CD8-positive, alpha-beta memory T cell (primary cell): ENCODE data around the gene KDM8. TPM values are rescaled to one million over a fixed set of nuclear protein-coding genes. Genes with fewer than 3 reads are reported as not detected.
A peak's percentile ranks its signal among the peaks of the same experiment; 100 is the strongest.
"Not testable (repeated sequence)": the region's sequence is repeated elsewhere in the genome, so short reads cannot be mapped to it uniquely, and the experiment has no call there.

ENCODE experiments used
- CTCF ChIA-PET: fragments of 350-600 bp; sonication (Branson Sonifier 250); formaldehyde crosslinking; loops from one replicate; lab custom pipeline; 2021; ENCODE audit warnings: antibody characterized with exemption; lab: Charles Lee
- POLR2A ChIA-PET: fragments of 350-600 bp; sonication (Branson Sonifier 250); formaldehyde crosslinking; loops from one replicate; lab custom pipeline; 2021; ENCODE audit warnings: antibody characterized with exemption; lab: Charles Lee
- DNase-seq, 5 donors: peaks; one replicate each; pipeline versions ENCODE4 v3.0.0 to v3.0.0-alpha.2; 2020 to 2022; ENCODE audit warnings: mixed read lengths in 1 of 5
- H3K27ac ChIP-seq: one replicate; pipeline ENCODE4 v1.7.0; 2013; ENCODE audit warnings: low read depth, mild to moderate bottlenecking, low read length, moderate library complexity
- H3K27me3 ChIP-seq: 2 replicates; pipeline ENCODE4 v1.7.0; 2013; ENCODE audit warnings: low read length, mild to moderate bottlenecking; ENCODE audit not compliant: insufficient read depth, poor library complexity, severe bottlenecking
- H3K36me3 ChIP-seq: 2 replicates; pipeline ENCODE4 v1.7.0; 2013; ENCODE audit warnings: mild to moderate bottlenecking, low read length, moderate library complexity; ENCODE audit not compliant: insufficient read depth
- H3K4me1 ChIP-seq: 2 replicates; pipeline ENCODE4 v1.7.0; 2013; ENCODE audit warnings: mild to moderate bottlenecking, low read length, moderate library complexity; ENCODE audit not compliant: insufficient read depth
- H3K4me3 ChIP-seq: 2 replicates; pipeline ENCODE4 v1.7.0; 2013; ENCODE audit warnings: mild to moderate bottlenecking, low read length
- H3K9me3 ChIP-seq: 2 replicates; pipeline ENCODE4 v1.7.0; 2013; ENCODE audit warnings: mild to moderate bottlenecking, low read length
- H3K27ac Mint-ChIP-seq, 8 donors: one replicate each; pipeline ENCODE4 v1.8.0; 2020 to 2021; ENCODE audit warnings: mixed read lengths in 8 of 8, mild to moderate bottlenecking in 6 of 8, inconsistent platforms in 3 of 8, moderate library complexity in 3 of 8
- H3K27me3 Mint-ChIP-seq, 2 donors: one replicate each; pipeline ENCODE4 v1.8.0; 2020 to 2021; ENCODE audit warnings: mixed read lengths in 2 of 2, mild to moderate bottlenecking in 1 of 2, moderate library complexity in 1 of 2
- H3K36me3 Mint-ChIP-seq, 3 donors: one replicate each; pipeline ENCODE4 v1.8.0; 2020 to 2021; ENCODE audit warnings: mixed read lengths in 3 of 3, inconsistent platforms in 1 of 3, mild to moderate bottlenecking in 1 of 3
- H3K4me1 Mint-ChIP-seq, 3 donors: one replicate each; pipeline ENCODE4 v1.8.0; 2020 to 2021; ENCODE audit warnings: mixed read lengths in 3 of 3, inconsistent platforms in 1 of 3, mild to moderate bottlenecking in 1 of 3
- H3K4me3 Mint-ChIP-seq, 7 donors: one replicate each; pipeline ENCODE4 v1.8.0; 2020 to 2021; ENCODE audit warnings: mixed read lengths in 7 of 7, mild to moderate bottlenecking in 6 of 7, moderate library complexity in 4 of 7, inconsistent platforms in 2 of 7
- H3K9me3 Mint-ChIP-seq, 5 donors: one replicate each; pipeline ENCODE4 v1.8.0; 2020 to 2022; ENCODE audit warnings: mixed read lengths in 5 of 5, mild to moderate bottlenecking in 3 of 5, moderate library complexity in 2 of 5, inconsistent platforms in 1 of 5
- polyA plus RNA-seq: library from polyadenylated mRNA; unstranded; fragments of 300-500 nt; fragmentation: Illumina TruSeq; gene quantifications from one replicate; pipeline ENCODE4 v1.2.3, GENCODE V29; 2021
- total RNA-seq, 2 experiments: library from RNA; stranded (reverse); gene quantifications; one replicate each; pipeline ENCODE4 v1.2.3, GENCODE V29; 2021

Gene KDM8
- total and polyA plus RNA-seq, 3 experiments from 2014 or later = 5.6 to 10.8 (median 9.1) TPM

- Histone ChIP-seq H3K27me3 (no peaks in the 10 kb centered on the region), H3K4me3 (no peak overlapping the region), H3K9me3 (no peaks in the 10 kb centered on the region), H3K27ac (no peak overlapping the region), H3K36me3 (no peaks in the 10 kb centered on the region), H3K4me1 (peaks cover 28% of the 10 kb centered on the region)
- H3K9me3 Mint-ChIP-seq = no peaks in the 10 kb centered on the region
- no peak for DNase-seq
- POLR2A ChIA-PET = no interaction called here
- CTCF ChIA-PET = interaction anchor here (1.9 kb wide), 1 partner anchor 18 kb away, joined by 7 read pairs; no protein-coding TSS in a partner anchor
- no peaks in the 10 kb centered on the region for H3K27me3 Mint-ChIP-seq
- peak overlapping the region in 3 of 7 donors; percentile 15 to 54 (median 23) for H3K4me3 Mint-ChIP-seq
- H3K36me3 Mint-ChIP-seq = peaks cover 20 to 59% (median 28%) of the 10 kb centered on the region in 3 donors
- H3K27ac Mint-ChIP-seq = peak overlapping the region in 3 of 8 donors; percentile 51 to 85 (median 62)
- peaks cover 32 to 65% (median 54%) of the 10 kb centered on the region in 3 donors for H3K4me1 Mint-ChIP-seq
Measured at GRCh38 chr16:27253526-27253930, 50.2 kb downstream of the KDM8 start.

DNA sequence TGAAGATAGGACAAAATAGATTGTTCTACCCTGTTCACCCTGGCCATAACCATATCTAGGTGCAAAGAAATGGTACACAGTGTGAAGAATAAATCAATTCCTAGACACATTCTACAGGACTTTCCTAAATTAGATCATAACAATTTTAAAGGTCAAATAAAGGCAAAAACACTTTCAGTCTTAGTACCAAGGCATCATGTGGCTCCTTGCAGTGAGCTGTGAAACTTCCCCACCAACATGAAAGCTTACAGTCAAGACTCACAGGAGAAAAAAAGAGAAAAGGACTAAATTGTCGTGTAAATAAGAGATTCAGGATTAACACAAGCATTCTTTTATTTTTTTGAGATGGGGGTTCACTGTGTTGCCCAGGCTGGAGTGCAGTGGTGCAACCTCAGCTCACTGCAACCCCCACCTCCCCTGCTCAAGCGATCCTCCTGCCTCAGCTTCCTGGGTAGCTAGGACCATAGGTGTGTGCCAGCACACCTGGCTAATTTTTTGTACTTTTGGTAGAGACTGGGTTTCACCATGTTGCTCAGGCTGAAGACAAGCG lies 51.0 kb downstream of the KDM8 start:
- peaks cover 20 to 60% (median 31%) of the 10 kb centered on the region in 3 donors for H3K36me3 Mint-ChIP-seq
- ChIA-PET CTCF (interaction anchor here (0.6 to 1.9 kb wide), 3 partner anchors 16 to 83 kb away, joined by 3 to 7 read pairs (median 5); no protein-coding TSS in a partner anchor), POLR2A (no interaction called here)
- H3K27ac Mint-ChIP-seq = peak overlapping the region in 6 of 8 donors; percentile 5 to 85 (median 62)
- H3K4me3 Mint-ChIP-seq = peak overlapping the region in 3 of 7 donors; percentile 11 to 41 (median 13)
- DNase-seq = no peak
- Histone ChIP-seq H3K4me1 (peaks cover 28% of the 10 kb centered on the region), H3K27ac (no peak overlapping the region), H3K4me3 (no peak overlapping the region), H3K9me3 (no peaks in the 10 kb centered on the region), H3K36me3 (no peaks in the 10 kb centered on the region), H3K27me3 (no peaks in the 10 kb centered on the region)
- no peaks in the 10 kb centered on the region for H3K9me3 Mint-ChIP-seq
- peaks cover 34 to 65% (median 60%) of the 10 kb centered on the region in 3 donors for H3K4me1 Mint-ChIP-seq
- H3K27me3 Mint-ChIP-seq = no peaks in the 10 kb centered on the region

DNA sequence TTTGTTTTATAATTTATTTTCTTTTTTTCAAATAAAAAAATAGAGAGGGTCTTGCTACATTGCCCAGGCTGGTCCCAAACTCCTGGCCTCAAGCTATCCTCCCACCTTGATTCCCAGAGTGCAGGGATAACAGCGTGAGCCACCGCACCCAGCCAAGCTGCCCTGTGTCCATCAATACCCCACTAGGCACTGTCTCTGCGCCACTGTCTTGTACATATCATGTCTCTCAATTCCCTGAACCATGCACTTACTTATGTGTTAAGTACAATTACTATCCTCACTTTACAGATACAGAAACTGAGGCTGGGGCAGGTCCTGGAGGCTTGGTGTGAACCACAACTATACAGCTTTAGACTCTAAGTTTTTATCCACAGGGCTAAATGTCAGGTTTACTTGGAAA lies 53.5 kb downstream of the KDM8 start:
- no peaks in the 10 kb centered on the region for H3K36me3 ChIP-seq
- Mint-ChIP-seq H3K4me1 (peaks cover 36 to 72% (median 62%) of the 10 kb centered on the region in 3 donors), H3K27ac (peak overlapping the region in 3 of 8 donors; percentile 47 to 73 (median 59)), H3K36me3 (peaks cover 20 to 54% (median 24%) of the 10 kb centered on the region in 3 donors), H3K4me3 (no peak overlapping the region), H3K9me3 (no peaks in the 10 kb centered on the region), H3K27me3 (no peaks in the 10 kb centered on the region)
- no peak overlapping the region for H3K27ac ChIP-seq
- DNase-seq = no peak
- H3K27me3 ChIP-seq = no peaks in the 10 kb centered on the region
- peaks cover 27% of the 10 kb centered on the region for H3K4me1 ChIP-seq
- H3K9me3 ChIP-seq = no peaks in the 10 kb centered on the region
- ChIA-PET POLR2A (no interaction called here), CTCF (interaction anchor here (1.5 kb wide), 1 partner anchor 54 kb away, joined by 3 read pairs; no protein-coding TSS in a partner anchor)
- no peak overlapping the region for H3K4me3 ChIP-seq

- POLR2A ChIA-PET = no interaction called here
- H3K4me1 ChIP-seq = peaks cover 23% of the 10 kb centered on the region
- no peak overlapping the region for H3K4me3 Mint-ChIP-seq
- no peaks in the 10 kb centered on the region for H3K27me3 Mint-ChIP-seq
- H3K27ac Mint-ChIP-seq = peak overlapping the region in 1 of 8 donors; percentile 73
- no peaks in the 10 kb centered on the region for H3K9me3 Mint-ChIP-seq
- H3K9me3 ChIP-seq = no peaks in the 10 kb centered on the region
- H3K4me1 Mint-ChIP-seq = peaks cover 38 to 76% (median 61%) of the 10 kb centered on the region in 3 donors
- no peak overlapping the region for H3K4me3 ChIP-seq
- H3K36me3 ChIP-seq = no peaks in the 10 kb centered on the region
- H3K27me3 ChIP-seq = no peaks in the 10 kb centered on the region
- no peak overlapping the region for H3K27ac ChIP-seq
- H3K36me3 Mint-ChIP-seq = peaks cover 20 to 51% (median 24%) of the 10 kb centered on the region in 3 donors
- no peak for DNase-seq
- CTCF ChIA-PET = interaction anchor here (1.5 to 1.6 kb wide), 2 partner anchors 21 to 53 kb away, joined by 3 to 4 read pairs; no protein-coding TSS in a partner anchor
Measured at GRCh38 chr16:27257271-27257670, 53.9 kb downstream of the KDM8 start.

- ChIA-PET POLR2A (no interaction called here), CTCF (interaction anchor here (1.2 to 1.6 kb wide), 2 partner anchors 22 to 28 kb away, joined by 4 read pairs; no protein-coding TSS in a partner anchor)
- Mint-ChIP-seq H3K9me3 (no peaks in the 10 kb centered on the region), H3K27ac (peak overlapping the region in 1 of 8 donors; percentile 6), H3K4me1 (peaks cover 43 to 81% (median 64%) of the 10 kb centered on the region in 3 donors), H3K27me3 (no peaks in the 10 kb centered on the region), H3K36me3 (peaks cover 20 to 49% (median 24%) of the 10 kb centered on the region in 3 donors), H3K4me3 (no peak overlapping the region)
- Histone ChIP-seq H3K4me3 (no peak overlapping the region), H3K27ac (no peak overlapping the region), H3K9me3 (no peaks in the 10 kb centered on the region), H3K36me3 (no peaks in the 10 kb centered on the region), H3K27me3 (no peaks in the 10 kb centered on the region), H3K4me1 (peaks cover 14% of the 10 kb centered on the region)
- DNase-seq = no peak
Measured at GRCh38 chr16:27258241-27258734, 55.0 kb downstream of the KDM8 start.

- Mint-ChIP-seq H3K36me3 (peaks cover 13 to 40% (median 25%) of the 10 kb centered on the region in 3 donors), H3K27me3 (no peaks in the 10 kb centered on the region), H3K4me3 (no peak overlapping the region), H3K4me1 (peaks cover 40 to 81% (median 63%) of the 10 kb centered on the region in 3 donors), H3K27ac (peak overlapping the region in 1 of 8 donors; percentile 43), H3K9me3 (no peaks in the 10 kb centered on the region)
- no peaks in the 10 kb centered on the region for H3K9me3 ChIP-seq
- no peak overlapping the region for H3K4me3 ChIP-seq
- H3K36me3 ChIP-seq = no peaks in the 10 kb centered on the region
- DNase-seq = no peak
- ChIA-PET POLR2A (no interaction called here), CTCF (no interaction called here)
- H3K27ac ChIP-seq = no peak overlapping the region
- H3K27me3 ChIP-seq = no peaks in the 10 kb centered on the region
- H3K4me1 ChIP-seq = peaks cover under 1% of the 10 kb centered on the region
Measured at GRCh38 chr16:27259710-27260109, 56.4 kb downstream of the KDM8 start.

DNA sequence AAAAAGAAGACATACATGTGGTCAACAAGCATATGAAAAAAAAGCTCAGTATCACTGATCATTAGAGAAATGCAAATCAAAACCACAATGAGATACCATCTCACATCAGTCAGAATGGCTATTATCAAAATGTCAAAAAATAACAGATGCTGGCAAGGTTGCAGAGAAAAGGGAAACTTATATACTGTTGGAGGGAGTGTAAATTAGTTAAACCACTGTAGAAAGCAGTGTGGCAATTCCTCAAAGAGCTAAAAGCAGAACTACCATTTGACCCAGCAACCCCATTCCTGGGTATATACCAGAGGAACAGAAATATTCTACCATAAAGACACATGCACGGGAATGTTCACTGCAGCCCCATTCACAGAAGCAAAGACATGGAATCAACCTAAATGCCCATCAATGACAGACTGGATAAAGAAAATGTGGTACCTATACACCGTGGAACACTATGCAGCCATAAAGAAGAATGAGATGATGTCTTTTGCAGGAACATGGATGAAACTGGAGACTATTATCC lies 59.6 kb downstream of the KDM8 start:
- H3K27ac ChIP-seq, H3K27me3 Mint-ChIP-seq, H3K27ac Mint-ChIP-seq, H3K9me3 ChIP-seq, H3K4me1 ChIP-seq, H3K4me3 ChIP-seq, H3K27me3 ChIP-seq, H3K36me3 ChIP-seq, POLR2A ChIA-PET, DNase-seq, H3K9me3 Mint-ChIP-seq: not testable (repeated sequence)
- H3K36me3 Mint-ChIP-seq = peaks cover 0 to 15% (median 10%) of the 10 kb centered on the region in 3 donors
- H3K4me1 Mint-ChIP-seq = peaks cover 46 to 79% (median 68%) of the 10 kb centered on the region in 3 donors
- CTCF ChIA-PET = interaction anchor here (1.0 kb wide), 1 partner anchor 84 kb away, joined by 4 read pairs; no protein-coding TSS in a partner anchor
- H3K4me3 Mint-ChIP-seq = peak overlapping the region in 1 of 7 donors; percentile 32

- Histone ChIP-seq H3K36me3 (no peaks in the 10 kb centered on the region), H3K4me1 (peaks cover 14% of the 10 kb centered on the region), H3K9me3 (no peaks in the 10 kb centered on the region), H3K27me3 (no peaks in the 10 kb centered on the region), H3K27ac (no peak overlapping the region), H3K4me3 (no peak overlapping the region)
- no peaks in the 10 kb centered on the region for H3K9me3 Mint-ChIP-seq
- peaks cover 48 to 79% (median 67%) of the 10 kb centered on the region in 3 donors for H3K4me1 Mint-ChIP-seq
- no peak overlapping the region for H3K4me3 Mint-ChIP-seq
- ChIA-PET CTCF (no interaction called here), POLR2A (interaction anchor here (1.4 kb wide), 1 partner anchor 10 kb away, joined by 5 read pairs; no protein-coding TSS in a partner anchor)
- no peaks in the 10 kb centered on the region for H3K27me3 Mint-ChIP-seq
- H3K27ac Mint-ChIP-seq = peak overlapping the region in 4 of 8 donors; percentile 46 to 66 (median 56)
- no peak for DNase-seq
- peaks cover 0 to 18% (median 7%) of the 10 kb centered on the region in 3 donors for H3K36me3 Mint-ChIP-seq
Measured at GRCh38 chr16:27264151-27264550, 60.8 kb downstream of the KDM8 start.
